Retinal pigment epithelial cell (primary cell): Measurements from ENCODE around the gene CREB5.

Source experiments
- DNase-seq: peaks from one replicate; pipeline ENCODE4 v3.0.0-alpha.2; 2010; ENCODE audit warnings: low read depth
- H3K4me3 ChIP-seq: 2 replicates; pipeline ENCODE4 v1.5.1; 2011; ENCODE audit warnings: mild to moderate bottlenecking, low read length, control low read depth, moderate library complexity
- TF ChIP-seq, protein P1 (sequence below): conservative IDR thresholded peaks from 2 replicates; pipeline ENCODE4 v1.5.1; 2011; ENCODE audit warnings: low read depth, low read length, control low read depth, inconsistent platforms

The CREB5 gene

DNA sequence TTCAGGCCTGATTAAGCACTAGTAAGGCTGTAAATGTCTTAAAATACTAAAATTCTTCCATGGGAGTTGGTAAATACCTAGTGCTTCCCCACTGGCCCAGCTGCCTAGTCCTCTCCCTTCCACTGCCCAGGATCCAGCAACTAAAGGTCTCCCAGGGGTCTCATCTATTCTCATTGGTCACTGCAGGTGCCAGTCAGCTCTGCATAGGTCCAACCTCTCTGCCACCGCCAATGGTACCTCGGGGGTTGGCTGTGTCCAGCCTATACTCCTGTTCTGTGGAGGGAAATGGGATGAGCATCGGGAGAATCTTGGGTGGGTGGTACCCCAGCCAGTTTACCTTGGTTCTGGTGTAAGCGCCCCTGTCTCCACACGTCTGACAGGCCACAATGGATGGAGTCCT, 6.1 kb upstream of the CREB5 start:
- TF ChIP-seq, protein P1, sequence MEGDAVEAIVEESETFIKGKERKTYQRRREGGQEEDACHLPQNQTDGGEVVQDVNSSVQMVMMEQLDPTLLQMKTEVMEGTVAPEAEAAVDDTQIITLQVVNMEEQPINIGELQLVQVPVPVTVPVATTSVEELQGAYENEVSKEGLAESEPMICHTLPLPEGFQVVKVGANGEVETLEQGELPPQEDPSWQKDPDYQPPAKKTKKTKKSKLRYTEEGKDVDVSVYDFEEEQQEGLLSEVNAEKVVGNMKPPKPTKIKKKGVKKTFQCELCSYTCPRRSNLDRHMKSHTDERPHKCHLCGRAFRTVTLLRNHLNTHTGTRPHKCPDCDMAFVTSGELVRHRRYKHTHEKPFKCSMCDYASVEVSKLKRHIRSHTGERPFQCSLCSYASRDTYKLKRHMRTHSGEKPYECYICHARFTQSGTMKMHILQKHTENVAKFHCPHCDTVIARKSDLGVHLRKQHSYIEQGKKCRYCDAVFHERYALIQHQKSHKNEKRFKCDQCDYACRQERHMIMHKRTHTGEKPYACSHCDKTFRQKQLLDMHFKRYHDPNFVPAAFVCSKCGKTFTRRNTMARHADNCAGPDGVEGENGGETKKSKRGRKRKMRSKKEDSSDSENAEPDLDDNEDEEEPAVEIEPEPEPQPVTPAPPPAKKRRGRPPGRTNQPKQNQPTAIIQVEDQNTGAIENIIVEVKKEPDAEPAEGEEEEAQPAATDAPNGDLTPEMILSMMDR = no peak
- no peak overlapping the region for H3K4me3 ChIP-seq
- DNase-seq = no peak

DNA sequence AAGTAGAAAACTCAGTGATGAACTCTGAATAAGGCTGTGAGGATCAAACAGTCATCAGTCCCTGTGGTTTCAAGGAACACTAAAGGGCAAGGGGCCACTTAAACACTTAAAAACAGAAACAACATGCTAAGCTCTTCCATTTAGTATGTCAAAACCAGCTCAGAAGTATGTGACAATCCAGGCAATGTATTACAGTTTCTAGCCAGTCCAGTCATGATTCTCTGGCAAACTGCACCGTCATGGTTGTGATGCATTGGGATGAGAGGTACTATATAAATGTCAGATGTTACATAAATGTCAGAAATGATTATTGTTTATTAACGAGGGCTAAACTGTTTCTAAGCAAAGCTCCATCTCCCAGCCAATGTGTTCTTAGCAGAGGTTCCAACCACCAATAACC, 4.7 kb upstream of the CREB5 start:
- DNase-seq = no peak
- TF ChIP-seq, protein P1 = no peak
- H3K4me3 ChIP-seq = no peak overlapping the region

DNA sequence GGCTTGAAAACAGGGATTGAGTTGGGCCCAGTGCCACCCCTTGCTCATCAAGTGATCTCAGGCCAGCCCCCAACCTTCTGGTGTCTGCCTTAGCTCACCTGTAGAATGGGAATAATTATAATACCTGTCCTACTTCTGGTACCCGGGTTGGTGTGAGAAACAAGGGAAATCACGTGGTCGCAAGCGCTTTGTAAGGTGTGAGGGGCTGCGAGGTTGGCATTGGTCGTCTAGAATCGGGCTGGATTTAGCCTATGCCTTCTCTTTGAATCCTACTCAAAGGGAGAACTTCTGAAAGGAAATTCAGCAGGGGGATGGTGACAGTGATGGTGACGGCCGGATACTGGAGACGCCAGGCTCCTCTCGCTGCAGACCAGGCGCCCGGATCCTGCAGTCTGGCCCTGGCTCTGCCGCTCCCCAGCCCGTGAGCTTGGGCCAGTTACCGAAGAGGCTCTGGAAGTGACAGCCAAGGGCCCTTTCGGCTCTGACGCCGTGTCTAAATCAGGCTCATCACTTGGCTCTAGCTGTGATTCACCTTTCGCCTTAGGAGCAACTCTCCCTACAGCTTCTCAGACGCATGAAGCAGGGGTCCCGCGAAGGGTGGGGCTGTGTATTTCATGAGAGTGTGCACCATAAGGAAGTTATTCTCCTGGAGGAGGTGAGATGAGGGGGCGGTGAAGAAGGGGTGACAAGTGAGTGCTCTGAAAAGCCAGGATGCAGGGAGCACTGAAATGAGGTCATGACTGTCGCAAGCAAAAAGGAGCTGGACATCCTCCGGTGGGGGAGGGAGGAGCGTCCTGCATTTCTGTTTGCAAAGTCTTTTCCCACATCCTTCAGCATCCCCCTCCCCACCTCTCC, 4.0 kb upstream of the CREB5 start:
- no peak for DNase-seq
- H3K4me3 ChIP-seq = peak overlapping the region; percentile 31
- TF ChIP-seq, protein P1 = no peak

DNA sequence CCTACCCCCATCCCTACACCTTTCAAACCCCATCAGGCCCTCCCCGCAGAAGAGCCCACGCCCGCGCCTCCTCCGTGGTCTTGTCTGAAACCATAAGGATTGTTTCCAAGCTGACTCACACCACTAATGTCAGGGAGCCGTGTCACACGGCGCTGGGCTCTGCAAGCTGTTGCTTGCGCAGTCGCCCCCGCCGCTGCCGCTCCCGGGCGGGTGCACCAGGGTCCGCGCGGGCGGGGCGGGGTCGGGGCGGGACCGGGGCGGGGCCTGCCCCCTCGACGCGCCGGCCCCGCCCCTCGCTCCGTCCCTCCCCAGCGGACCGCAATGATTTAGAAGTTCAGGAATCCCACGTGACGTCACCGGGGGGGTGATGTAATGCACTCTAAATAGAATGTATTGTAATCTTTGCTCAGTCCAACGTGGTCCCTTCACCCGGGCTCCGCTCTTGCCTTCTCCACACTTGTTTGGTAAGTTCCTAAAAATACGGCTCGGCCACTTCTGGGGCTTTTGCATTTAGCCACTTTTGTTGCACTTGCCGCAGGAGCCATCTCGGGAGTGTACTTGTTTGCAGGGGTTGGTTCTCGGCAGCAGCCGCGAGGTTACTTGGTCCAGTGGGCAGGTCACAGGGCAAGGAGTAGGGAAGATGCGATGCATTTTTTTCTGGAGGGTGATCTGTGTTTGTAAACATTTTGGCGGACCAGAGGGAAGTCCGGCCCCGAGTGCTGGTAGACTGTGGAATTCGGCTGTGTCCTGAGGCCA, 3.2 kb upstream of the CREB5 start:
- DNase-seq = peak; percentile 90
- peak overlapping the region; percentile 72 for H3K4me3 ChIP-seq
- TF ChIP-seq, protein P1 = no peak

DNA sequence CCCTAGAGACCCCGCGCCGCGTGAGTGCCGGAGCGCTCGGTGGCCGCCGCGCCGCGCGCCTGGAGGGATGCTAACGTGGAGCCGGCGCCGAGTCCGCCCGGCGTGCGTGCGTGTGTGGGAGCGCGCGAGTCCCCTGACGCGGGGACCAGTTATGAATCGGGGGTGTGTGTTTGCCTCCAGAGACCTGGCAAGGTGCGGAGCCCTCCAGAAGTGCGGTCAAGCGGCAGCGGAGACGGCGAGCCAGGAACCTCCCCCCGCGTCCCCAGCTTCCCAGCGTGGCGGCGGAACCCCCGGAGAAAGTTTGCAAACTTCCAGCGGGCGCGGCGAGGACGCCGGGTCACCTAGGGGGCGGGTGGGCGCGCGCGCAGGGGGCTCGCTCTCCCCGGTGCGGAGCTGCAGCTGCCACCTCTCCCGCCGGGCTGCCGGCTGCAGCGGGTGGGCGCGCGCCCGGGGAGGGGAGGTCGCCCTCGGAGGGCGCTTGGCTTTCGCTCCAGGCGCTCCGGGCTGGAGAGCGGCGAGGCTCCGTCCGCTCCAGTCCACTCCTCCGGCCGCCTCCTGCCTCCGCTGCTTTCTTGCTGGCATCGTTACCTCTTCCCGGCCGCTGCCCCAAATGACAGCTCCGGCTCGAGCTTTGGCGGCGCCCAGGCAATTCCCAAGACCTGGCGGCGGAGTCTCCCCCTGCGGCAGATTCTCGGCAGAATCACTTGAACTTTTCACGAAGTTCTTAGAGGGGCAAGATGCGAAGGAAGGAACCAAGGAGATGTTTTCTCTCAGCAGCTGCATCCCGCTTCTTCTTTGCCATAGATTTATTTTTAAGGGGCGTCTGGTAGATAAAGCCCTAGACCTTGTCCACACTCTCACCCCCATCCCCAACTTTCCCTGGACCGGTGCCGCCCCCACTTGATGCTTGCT, 2.3 kb upstream of the CREB5 start:
- TF ChIP-seq, protein P1 = peak; percentile 6
- H3K4me3 ChIP-seq = peak overlapping the region; percentile 72
- no peak for DNase-seq

DNA sequence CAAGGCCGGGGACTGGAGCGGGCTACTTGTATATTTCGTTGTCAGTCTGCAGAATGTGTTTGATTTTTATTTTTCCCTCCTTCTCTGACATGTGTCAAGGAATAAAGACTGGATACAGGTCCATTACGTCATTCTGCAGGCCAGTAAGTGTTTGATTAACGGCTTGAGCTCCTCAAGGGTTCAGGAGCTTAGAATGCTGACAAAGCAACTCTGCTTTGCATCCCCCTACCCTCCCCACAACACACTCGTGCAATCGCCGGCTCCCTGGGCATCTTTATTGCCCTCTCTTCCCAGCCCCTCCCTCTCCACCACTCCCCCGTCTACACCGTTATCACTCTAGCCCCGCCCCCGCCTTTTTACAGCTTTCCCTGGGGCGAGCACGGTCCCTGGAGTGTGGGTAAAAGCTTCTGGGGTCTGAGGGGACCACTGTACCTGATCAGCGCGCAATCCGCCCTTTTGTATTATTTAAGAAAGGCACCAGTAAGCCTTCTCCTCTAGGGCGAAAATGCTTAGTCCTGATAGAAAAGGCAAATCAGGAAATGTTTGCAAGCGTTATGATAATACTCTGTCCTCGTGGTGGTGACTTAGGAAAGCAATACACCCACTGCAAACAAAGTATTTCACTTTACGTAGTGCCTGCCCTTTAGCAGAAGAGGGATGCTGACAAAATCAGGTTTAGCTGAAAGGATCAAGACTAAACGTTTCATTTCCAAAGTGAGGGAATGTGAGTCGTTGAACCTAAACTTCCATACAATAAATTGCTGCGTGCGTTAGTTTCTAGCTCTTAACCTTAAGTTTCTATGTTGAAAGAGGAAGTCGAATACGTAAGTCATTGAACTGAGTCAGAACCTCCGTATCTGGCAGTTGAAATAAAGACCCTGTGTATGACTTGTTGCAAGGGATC, 1.4 kb upstream of the CREB5 start:
- H3K4me3 ChIP-seq = peak overlapping the region; percentile 72
- TF ChIP-seq, protein P1 = no peak
- no peak for DNase-seq
